Caco-2 (cell line): ENCODE measurements around the gene PAFAH2. TPM values are rescaled to one million over a fixed set of nuclear protein-coding genes. Genes with fewer than 3 reads are reported as not detected.

Experiments used
- BruUV-seq: library from RNA; stranded (reverse); fragments of 400-500 nt; replicated peaks from 2 replicates; lab custom pipeline; 2021; lab: Mats Ljungman, UMichigan
- CTCF ChIA-PET: fragments of 300-600 bp; sonication (Branson Sonifier 250); formaldehyde crosslinking; loops from one replicate; lab custom pipeline; 2022; ENCODE audit warnings: antibody characterized with exemption; lab: Charles Lee
- POLR2A ChIA-PET: fragments of 300-600 bp; sonication (Branson Sonifier 250); formaldehyde crosslinking; loops from one replicate; lab custom pipeline; 2022; ENCODE audit warnings: antibody characterized with exemption; lab: Charles Lee
- DNase-seq, 2 experiments: peaks; one replicate each; pipeline versions ENCODE4 v3.0.0 to v3.0.0-alpha.2; 2020 to 2022
- H3K27me3 ChIP-seq: replicated peaks from 2 replicates; pipeline ENCODE4 v1.6.0; 2011; ENCODE audit warnings: low read length; ENCODE audit not compliant: control insufficient read depth, insufficient read depth
- H3K36me3 ChIP-seq: 2 replicates; pipeline ENCODE4 v1.5.1; 2011; ENCODE audit warnings: low read length; ENCODE audit not compliant: control insufficient read depth, insufficient read depth
- H3K4me1 ChIP-seq: fragments of 250-450 bp; sonication (Bioruptor Pico); 2 replicates; pipeline ENCODE4 v1.5.1; 2020; ENCODE audit warnings: mild to moderate bottlenecking
- H3K4me3 ChIP-seq: 2 replicates; pipeline ENCODE4 v1.5.1; 2011; ENCODE audit warnings: low read depth, mild to moderate bottlenecking, control low read depth, low read length
- H3K9me3 ChIP-seq: fragments of 250-450 bp; sonication (Bioruptor Pico); 2 replicates; pipeline ENCODE4 v1.5.1; 2020; ENCODE audit warnings: mild to moderate bottlenecking, moderate library complexity
- H3K27ac Mint-ChIP-seq: one replicate; pipeline ENCODE4 v1.8.0; 2022; ENCODE audit warnings: mixed read lengths; ENCODE audit not compliant: unreplicated experiment
- H3K27me3 Mint-ChIP-seq: one replicate; pipeline ENCODE4 v1.8.0; 2022; ENCODE audit warnings: mixed read lengths; ENCODE audit not compliant: insufficient read depth, unreplicated experiment
- H3K36me3 Mint-ChIP-seq: one replicate; pipeline ENCODE4 v1.8.0; 2022; ENCODE audit warnings: mild to moderate bottlenecking, mixed read lengths; ENCODE audit not compliant: insufficient read depth, unreplicated experiment
- H3K4me1 Mint-ChIP-seq: one replicate; pipeline ENCODE4 v1.8.0; 2022; ENCODE audit warnings: low read depth, mixed read lengths; ENCODE audit not compliant: unreplicated experiment
- H3K4me3 Mint-ChIP-seq: one replicate; pipeline ENCODE4 v1.8.0; 2022; ENCODE audit warnings: mild to moderate bottlenecking, moderate library complexity, mixed read lengths; ENCODE audit not compliant: unreplicated experiment
- H3K9me3 Mint-ChIP-seq: one replicate; pipeline ENCODE4 v1.8.0; 2022; ENCODE audit warnings: mixed read lengths; ENCODE audit not compliant: unreplicated experiment
- intact Hi-C: fragments of 100-400 bp; cut with micrococcal nuclease; formaldehyde crosslinking; loops from one replicate; pipeline ENCODE4 v1.10.0; 2022; ENCODE audit not compliant: unreplicated experiment
- total RNA-seq: library from RNA; stranded (reverse); gene quantifications from 2 replicates; pipeline ENCODE4 v1.2.3, GENCODE V29; 2022
- TF ChIP-seq, protein P1 (sequence below), 2 experiments: fragments of 200-600 bp in 1 of 2; IDR thresholded peaks; 1 replicate in 1 of 2; 2 replicates in 1 of 2; pipeline versions ENCODE4 v1.5.1 to v1.8.0; 2011 to 2022; ENCODE audit warnings: antibody characterized with exemption in 1 of 2, control low read depth in 1 of 2, inconsistent platforms in 1 of 2, low read depth in 1 of 2, low read length in 1 of 2, mild to moderate bottlenecking in 1 of 2, moderate library complexity in 1 of 2; ENCODE audit not compliant: insufficient read depth in 1 of 2, severe bottlenecking in 1 of 2, unreplicated experiment in 1 of 2

PAFAH2 gene
- total RNA-seq, 1 experiment from 2014 or later: 8.0 TPM

DNA sequence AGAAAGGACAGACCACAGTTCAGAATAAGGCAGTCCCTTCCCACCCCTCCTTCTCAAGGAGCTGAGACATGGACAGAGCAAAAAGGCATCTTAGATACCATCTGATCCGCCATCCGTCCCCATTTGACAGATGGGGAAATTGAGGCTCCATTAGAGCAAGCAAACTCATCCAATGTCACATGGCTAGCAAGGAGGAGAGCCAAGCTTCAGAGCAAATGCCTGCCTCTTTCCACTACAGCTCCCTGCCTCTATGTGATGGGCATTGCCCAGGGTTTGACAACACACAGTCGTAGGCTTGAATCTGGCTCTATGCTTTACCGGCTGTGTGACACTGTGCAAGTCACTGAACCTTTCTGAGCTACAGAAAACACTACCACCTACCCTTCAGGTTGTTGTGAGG is 44.1 kb upstream of the PAFAH2 start:
- H3K4me1 Mint-ChIP-seq: no peaks in the 10 kb centered on the region
- no peak for DNase-seq
- Histone ChIP-seq H3K27me3 (no peaks in the 10 kb centered on the region), H3K9me3 (no peaks in the 10 kb centered on the region), H3K4me3 (no peak overlapping the region), H3K36me3 (no peaks in the 10 kb centered on the region), H3K4me1 (peaks cover 13% of the 10 kb centered on the region)
- POLR2A ChIA-PET: no interaction called here
- intact Hi-C loops: no loop called here
- no peak overlapping the region for H3K27ac Mint-ChIP-seq
- TF ChIP-seq, protein P1, sequence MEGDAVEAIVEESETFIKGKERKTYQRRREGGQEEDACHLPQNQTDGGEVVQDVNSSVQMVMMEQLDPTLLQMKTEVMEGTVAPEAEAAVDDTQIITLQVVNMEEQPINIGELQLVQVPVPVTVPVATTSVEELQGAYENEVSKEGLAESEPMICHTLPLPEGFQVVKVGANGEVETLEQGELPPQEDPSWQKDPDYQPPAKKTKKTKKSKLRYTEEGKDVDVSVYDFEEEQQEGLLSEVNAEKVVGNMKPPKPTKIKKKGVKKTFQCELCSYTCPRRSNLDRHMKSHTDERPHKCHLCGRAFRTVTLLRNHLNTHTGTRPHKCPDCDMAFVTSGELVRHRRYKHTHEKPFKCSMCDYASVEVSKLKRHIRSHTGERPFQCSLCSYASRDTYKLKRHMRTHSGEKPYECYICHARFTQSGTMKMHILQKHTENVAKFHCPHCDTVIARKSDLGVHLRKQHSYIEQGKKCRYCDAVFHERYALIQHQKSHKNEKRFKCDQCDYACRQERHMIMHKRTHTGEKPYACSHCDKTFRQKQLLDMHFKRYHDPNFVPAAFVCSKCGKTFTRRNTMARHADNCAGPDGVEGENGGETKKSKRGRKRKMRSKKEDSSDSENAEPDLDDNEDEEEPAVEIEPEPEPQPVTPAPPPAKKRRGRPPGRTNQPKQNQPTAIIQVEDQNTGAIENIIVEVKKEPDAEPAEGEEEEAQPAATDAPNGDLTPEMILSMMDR (IDR thresholded peaks at IDR 0.05; ENCODE audit: insufficient read depth in 1 of 2, low read depth in 1 of 2, low read length in 1 of 2, severe bottlenecking in 1 of 2, unreplicated experiment in 1 of 2): no peak
- CTCF ChIA-PET: no interaction called here
- no TSS peak for BruUV-seq
- H3K9me3 Mint-ChIP-seq: no peaks in the 10 kb centered on the region
- no peaks in the 10 kb centered on the region for H3K27me3 Mint-ChIP-seq
- no peak overlapping the region for H3K4me3 Mint-ChIP-seq
- H3K36me3 Mint-ChIP-seq: no peaks in the 10 kb centered on the region

DNA sequence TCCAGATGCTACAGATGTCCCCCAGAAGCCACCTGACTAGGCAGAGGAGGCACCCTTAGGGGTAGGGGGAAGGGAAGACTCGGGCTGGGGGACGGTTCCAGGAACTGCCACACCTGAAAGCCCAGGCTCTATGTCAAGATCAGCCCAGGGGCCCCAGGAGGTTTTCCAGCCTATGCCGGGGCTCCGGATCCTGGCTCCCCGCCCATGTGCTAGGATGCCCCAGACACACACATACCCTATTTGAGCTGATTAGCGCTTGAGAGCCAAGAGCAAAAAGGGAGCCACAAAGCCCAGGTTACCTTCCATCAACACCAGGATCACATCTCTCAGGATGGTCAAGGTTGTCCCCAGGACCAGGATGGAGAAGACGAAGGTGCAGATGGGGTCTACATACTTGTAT is 43.5 kb upstream of the PAFAH2 start:
- no peaks in the 10 kb centered on the region for H3K36me3 Mint-ChIP-seq
- TF ChIP-seq, protein P1 (IDR thresholded peaks at IDR 0.05; ENCODE audit: insufficient read depth in 1 of 2, low read depth in 1 of 2, low read length in 1 of 2, severe bottlenecking in 1 of 2, unreplicated experiment in 1 of 2): no peak
- no peaks in the 10 kb centered on the region for H3K36me3 ChIP-seq
- peaks cover 12% of the 10 kb centered on the region for H3K4me1 ChIP-seq
- H3K9me3 Mint-ChIP-seq: no peaks in the 10 kb centered on the region
- H3K27me3 Mint-ChIP-seq: no peaks in the 10 kb centered on the region
- DNase-seq: no peak
- H3K9me3 ChIP-seq: no peaks in the 10 kb centered on the region
- POLR2A ChIA-PET: no interaction called here
- intact Hi-C loops: no loop called here
- BruUV-seq: no TSS peak
- H3K4me3 ChIP-seq: no peak overlapping the region
- H3K27me3 ChIP-seq: no peaks in the 10 kb centered on the region
- H3K4me3 Mint-ChIP-seq: no peak overlapping the region
- H3K4me1 Mint-ChIP-seq: no peaks in the 10 kb centered on the region
- H3K27ac Mint-ChIP-seq: no peak overlapping the region
- CTCF ChIA-PET: no interaction called here

DNA sequence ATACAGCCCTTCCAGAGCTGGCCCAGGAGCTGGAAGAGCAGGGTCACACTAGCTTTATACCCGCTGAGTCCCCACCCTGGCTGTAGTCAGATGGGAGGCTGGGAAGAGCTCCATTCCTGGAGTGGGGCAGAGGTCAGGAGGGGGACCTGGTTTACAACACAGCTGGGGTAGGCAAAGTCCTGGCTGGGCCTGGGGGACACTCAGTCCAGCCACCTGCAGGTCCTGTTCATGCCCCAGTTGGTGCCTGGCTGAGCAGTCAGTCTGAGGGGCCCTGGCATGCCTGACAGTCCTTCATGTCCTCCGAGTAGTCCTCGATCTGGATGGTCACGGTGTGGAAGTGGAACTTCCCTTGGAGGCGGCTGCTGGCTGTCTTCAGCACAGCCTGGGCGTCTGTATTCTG is 41.0 kb upstream of the PAFAH2 start:
- TF ChIP-seq, protein P1 (IDR thresholded peaks at IDR 0.05; ENCODE audit: insufficient read depth in 1 of 2, low read depth in 1 of 2, low read length in 1 of 2, severe bottlenecking in 1 of 2, unreplicated experiment in 1 of 2): no peak
- CTCF ChIA-PET: no interaction called here
- H3K27me3 ChIP-seq: no peaks in the 10 kb centered on the region

More for the DNA sequence above, 41.0 kb upstream of the PAFAH2 start:
- Mint-ChIP-seq H3K36me3 (no peaks in the 10 kb centered on the region), H3K4me1 (peaks cover 8% of the 10 kb centered on the region), H3K27ac (no peak overlapping the region), H3K27me3 (no peaks in the 10 kb centered on the region), H3K9me3 (no peaks in the 10 kb centered on the region), H3K4me3 (no peak overlapping the region)
- no peaks in the 10 kb centered on the region for H3K9me3 ChIP-seq
- no TSS peak for BruUV-seq
- H3K36me3 ChIP-seq: no peaks in the 10 kb centered on the region
- POLR2A ChIA-PET: no interaction called here
- peaks cover 9% of the 10 kb centered on the region for H3K4me1 ChIP-seq
- DNase-seq: no peak
- intact Hi-C loops: loop anchor here (5.0 kb wide), 1 partner anchor 123 kb away; no protein-coding TSS in a partner anchor
- H3K4me3 ChIP-seq: no peak overlapping the region
